Activated naive CD4-positive, alpha-beta T cell treated with anti-CD3 and anti-CD28 coated beads for 36 hours (primary cell): ENCODE data around the gene SPACA7. TPM values are rescaled to one million over a fixed set of nuclear protein-coding genes. Genes with fewer than 3 reads are reported as not detected.

Source experiments
- CTCF ChIA-PET: fragments of 350-600 bp; sonication (Branson Sonifier 250); formaldehyde crosslinking; loops from one replicate; lab custom pipeline; 2021; ENCODE audit warnings: antibody characterized with exemption; lab: Charles Lee
- DNase-seq: peaks from one replicate; pipeline ENCODE4 v3.0.0-alpha.2; 2020
- H3K27ac Mint-ChIP-seq: one replicate; pipeline ENCODE4 v1.8.0; 2021; ENCODE audit warnings: mild to moderate bottlenecking, mixed read lengths
- H3K27me3 Mint-ChIP-seq: one replicate; pipeline ENCODE4 v1.8.0; 2021; ENCODE audit warnings: low read depth, mixed read lengths
- H3K36me3 Mint-ChIP-seq: one replicate; pipeline ENCODE4 v1.8.0; 2021; ENCODE audit warnings: low read depth, mixed read lengths
- H3K4me1 Mint-ChIP-seq: one replicate; pipeline ENCODE4 v1.8.0; 2021; ENCODE audit warnings: low read depth, mixed read lengths
- H3K4me3 Mint-ChIP-seq: one replicate; pipeline ENCODE4 v1.8.0; 2021; ENCODE audit warnings: mild to moderate bottlenecking, moderate library complexity, mixed read lengths
- H3K9me3 Mint-ChIP-seq: one replicate; pipeline ENCODE4 v1.8.0; 2021; ENCODE audit warnings: mixed read lengths
- intact Hi-C: fragments of 100-400 bp; cut with micrococcal nuclease; formaldehyde crosslinking; loops from one replicate; pipeline ENCODE4 v1.15.1; 2023
- total RNA-seq, 2 experiments: library from RNA; stranded (reverse); gene quantifications; one replicate each; pipeline ENCODE4 v1.2.3, GENCODE V29; 2021

Gene SPACA7
- total RNA-seq, 2 experiments from 2014 or later: not detected

- H3K4me3 Mint-ChIP-seq: no peak overlapping the region
- peaks cover 4% of the 10 kb centered on the region for H3K27me3 Mint-ChIP-seq
- intact Hi-C loops: no loop called here
- H3K4me1 Mint-ChIP-seq: no peaks in the 10 kb centered on the region
- DNase-seq: no peak
- CTCF ChIA-PET: no interaction called here
- no peak overlapping the region for H3K27ac Mint-ChIP-seq
- no peaks in the 10 kb centered on the region for H3K9me3 Mint-ChIP-seq
- no peaks in the 10 kb centered on the region for H3K36me3 Mint-ChIP-seq
These were observed 76.4 kb downstream of the SPACA7 start for GRCh38 chr13:112452380-112453206.

- intact Hi-C loops: no loop called here
- Mint-ChIP-seq H3K4me3 (no peak overlapping the region), H3K27me3 (peaks cover 4% of the 10 kb centered on the region), H3K4me1 (no peaks in the 10 kb centered on the region), H3K36me3 (no peaks in the 10 kb centered on the region), H3K27ac (no peak overlapping the region), H3K9me3 (no peaks in the 10 kb centered on the region)
- CTCF ChIA-PET: interaction anchor here (1.5 kb wide), 1 partner anchor 10 kb away, joined by 3 read pairs; no protein-coding TSS in a partner anchor
- DNase-seq: no peak
These were observed 77.2 kb downstream of the SPACA7 start for GRCh38 chr13:112453207-112453829.

GRCh38 chr13:112453874-112454647 lies 77.9 kb downstream of the SPACA7 start:
- Mint-ChIP-seq H3K4me3 (no peak overlapping the region), H3K9me3 (peaks cover 4% of the 10 kb centered on the region), H3K27ac (no peak overlapping the region), H3K4me1 (no peaks in the 10 kb centered on the region), H3K36me3 (no peaks in the 10 kb centered on the region), H3K27me3 (peaks cover 4% of the 10 kb centered on the region)
- CTCF ChIA-PET: interaction anchor here (1.5 kb wide), 1 partner anchor 11 kb away, joined by 3 read pairs; no protein-coding TSS in a partner anchor
- intact Hi-C loops: no loop called here
- no peak for DNase-seq

GRCh38 chr13:112454648-112455334 lies 78.6 kb downstream of the SPACA7 start:
- DNase-seq: no peak
- H3K27me3 Mint-ChIP-seq: peaks cover 4% of the 10 kb centered on the region
- H3K4me1 Mint-ChIP-seq: no peaks in the 10 kb centered on the region
- no peak overlapping the region for H3K27ac Mint-ChIP-seq
- H3K36me3 Mint-ChIP-seq: no peaks in the 10 kb centered on the region
- peaks cover 9% of the 10 kb centered on the region for H3K9me3 Mint-ChIP-seq
- H3K4me3 Mint-ChIP-seq: no peak overlapping the region
- intact Hi-C loops: no loop called here
- CTCF ChIA-PET: interaction anchor here (1.5 kb wide), 1 partner anchor 11 kb away, joined by 3 read pairs; no protein-coding TSS in a partner anchor

GRCh38 chr13:112455476-112456059 lies 79.4 kb downstream of the SPACA7 start:
- H3K9me3 Mint-ChIP-seq: peaks cover 9% of the 10 kb centered on the region
- CTCF ChIA-PET: interaction anchor here (0.6 kb wide), 1 partner anchor 218 kb away, joined by 3 read pairs; no protein-coding TSS in a partner anchor
- H3K4me3 Mint-ChIP-seq: no peak overlapping the region
- no peaks in the 10 kb centered on the region for H3K4me1 Mint-ChIP-seq
- no peak for DNase-seq
- H3K27me3 Mint-ChIP-seq: peaks cover 7% of the 10 kb centered on the region
- H3K27ac Mint-ChIP-seq: no peak overlapping the region
- H3K36me3 Mint-ChIP-seq: no peaks in the 10 kb centered on the region
- intact Hi-C loops: no loop called here

- no peak overlapping the region for H3K27ac Mint-ChIP-seq
- CTCF ChIA-PET: no interaction called here
- H3K4me3 Mint-ChIP-seq: no peak overlapping the region
- intact Hi-C loops: no loop called here
- H3K27me3 Mint-ChIP-seq: peaks cover 6% of the 10 kb centered on the region
- no peaks in the 10 kb centered on the region for H3K4me1 Mint-ChIP-seq
- no peak for DNase-seq
- H3K9me3 Mint-ChIP-seq: peaks cover 9% of the 10 kb centered on the region
- no peaks in the 10 kb centered on the region for H3K36me3 Mint-ChIP-seq
These were observed 80.2 kb downstream of the SPACA7 start for GRCh38 chr13:112456138-112457056.

GRCh38 chr13:112457081-112457480 lies 80.9 kb downstream of the SPACA7 start:
- no peaks in the 10 kb centered on the region for H3K36me3 Mint-ChIP-seq
- no peak for DNase-seq
- H3K4me1 Mint-ChIP-seq: no peaks in the 10 kb centered on the region
- intact Hi-C loops: no loop called here
- H3K4me3 Mint-ChIP-seq: no peak overlapping the region
- CTCF ChIA-PET: no interaction called here
- H3K9me3 Mint-ChIP-seq: peaks cover 9% of the 10 kb centered on the region
- H3K27me3 Mint-ChIP-seq: peaks cover 8% of the 10 kb centered on the region
- H3K27ac Mint-ChIP-seq: no peak overlapping the region

GRCh38 chr13:112457485-112457884 lies 81.3 kb downstream of the SPACA7 start:
- H3K27ac Mint-ChIP-seq: no peak overlapping the region
- H3K4me3 Mint-ChIP-seq: no peak overlapping the region
- peaks cover 11% of the 10 kb centered on the region for H3K27me3 Mint-ChIP-seq
- peaks cover 2% of the 10 kb centered on the region for H3K36me3 Mint-ChIP-seq
- no peaks in the 10 kb centered on the region for H3K4me1 Mint-ChIP-seq
- H3K9me3 Mint-ChIP-seq: peaks cover 12% of the 10 kb centered on the region
- intact Hi-C loops: no loop called here
- no peak for DNase-seq
- CTCF ChIA-PET: no interaction called here

GRCh38 chr13:112462408-112462807 lies 86.3 kb downstream of the SPACA7 start:
- CTCF ChIA-PET: no interaction called here
- H3K9me3 Mint-ChIP-seq: peaks cover 14% of the 10 kb centered on the region
- H3K4me1 Mint-ChIP-seq: no peaks in the 10 kb centered on the region
- intact Hi-C loops: no loop called here
- H3K27me3 Mint-ChIP-seq: peaks cover 15% of the 10 kb centered on the region
- DNase-seq: no peak
- H3K4me3 Mint-ChIP-seq: no peak overlapping the region
- H3K27ac Mint-ChIP-seq: no peak overlapping the region
- H3K36me3 Mint-ChIP-seq: peaks cover 3% of the 10 kb centered on the region

GRCh38 chr13:112464720-112465119 lies 88.6 kb downstream of the SPACA7 start:
- DNase-seq: no peak
- no peak overlapping the region for H3K27ac Mint-ChIP-seq
- H3K4me3 Mint-ChIP-seq: no peak overlapping the region
- intact Hi-C loops: no loop called here
- H3K36me3 Mint-ChIP-seq: peaks cover 3% of the 10 kb centered on the region
- peaks cover 15% of the 10 kb centered on the region for H3K27me3 Mint-ChIP-seq
- CTCF ChIA-PET: no interaction called here
- H3K4me1 Mint-ChIP-seq: no peaks in the 10 kb centered on the region
- peaks cover 6% of the 10 kb centered on the region for H3K9me3 Mint-ChIP-seq
